HCT116 (cell line): ENCODE results near the gene KIF26A. TPM values are rescaled to one million over a fixed set of nuclear protein-coding genes. Genes with fewer than 3 reads are reported as not detected.

ENCODE experiments used
- ATAC-seq: fragments of 200-7000 bp; cut with Tn5 transposase; 2 replicates; pipeline ENCODE4 v1.9.1; 2020; ENCODE audit warnings: mild to moderate bottlenecking, moderate library complexity
- BruUV-seq: library from RNA; stranded (reverse); fragments of 400-500 nt; replicated peaks from 2 replicates; lab custom pipeline; 2021; lab: Mats Ljungman, UMichigan
- CTCF ChIA-PET: fragments of 300-600 bp; sonication (Branson Sonifier 250); formaldehyde crosslinking; loops from one replicate; lab custom pipeline; 2021; ENCODE audit warnings: antibody characterized with exemption; lab: Charles Lee
- POLR2A ChIA-PET: fragments of 300-600, 350-600 bp; sonication (Branson Sonifier 250); formaldehyde crosslinking; loops from one replicate; lab custom pipeline; 2021; ENCODE audit warnings: antibody characterized with exemption; lab: Charles Lee
- RAD21 ChIA-PET, 2 experiments: fragments of 300-600 bp; sonication (Branson Sonifier 250); formaldehyde crosslinking; loops; one replicate each; lab custom pipeline; 2023; ENCODE audit warnings: low total read pairs in 2 of 2; ENCODE audit not compliant: uncharacterized antibody in 2 of 2, unreplicated experiment in 2 of 2, low non-redundant PET in 1 of 2; lab: Charles Lee
- DNase-seq: peaks from one replicate; pipeline ENCODE4 v3.0.0-alpha.2; 2010; ENCODE audit warnings: low read depth, low spot score
- H2AFZ ChIP-seq: fragments of 200-600 bp; shearing (Covaris generic), sonication (generic); 2 replicates; pipeline ENCODE4 v1.6.1; 2017; ENCODE audit warnings: low read depth, mixed run types, mixed read lengths, antibody characterized with exemption, low read length; ENCODE audit not compliant: poor library complexity, severe bottlenecking
- H3K27ac ChIP-seq: 2 replicates; pipeline ENCODE4 v1.5.1; 2012; ENCODE audit warnings: low read depth, low read length
- H3K27me3 ChIP-seq: fragments of 200-600 bp; sonication (generic); 2 replicates; pipeline ENCODE4 v1.6.1; 2016; ENCODE audit warnings: mixed run types, low read length, mixed read lengths; ENCODE audit not compliant: insufficient read depth
- H3K36me3 ChIP-seq, 2 experiments: fragments of 200-500 bp in 1 of 2; fragments of 200-600 bp in 1 of 2; sonication (Bioruptor generic) in 1 of 2; sonication (generic) in 1 of 2; 2 replicates each; pipeline versions ENCODE4 v1.5.1 to v1.6.1; 2014 to 2016; ENCODE audit warnings: low read length in 2 of 2, inconsistent platforms in 1 of 2, mixed read lengths in 1 of 2, mixed run types in 1 of 2; ENCODE audit not compliant: insufficient read depth in 2 of 2, control insufficient read depth in 1 of 2
- H3K4me1 ChIP-seq, 2 experiments: fragments of 200-600 bp in 1 of 2; sonication (generic) in 1 of 2; 2 replicates each; pipeline versions ENCODE4 v1.5.1 to v1.6.1; 2012 to 2017; ENCODE audit warnings: low read length in 2 of 2, inconsistent platforms in 1 of 2, mild to moderate bottlenecking in 1 of 2, mixed read lengths in 1 of 2, mixed run types in 1 of 2, moderate library complexity in 1 of 2; ENCODE audit not compliant: insufficient read depth in 2 of 2, control insufficient read depth in 1 of 2
- H3K4me2 ChIP-seq: fragments of 200-600 bp; sonication (generic); 2 replicates; pipeline ENCODE4 v1.6.1; 2017; ENCODE audit warnings: mixed run types, low read length, mixed read lengths
- H3K4me3 ChIP-seq, 2 experiments: fragments of 200-600 bp in 1 of 2; sonication (generic) in 1 of 2; replicated peaks in 1 of 2; 2 replicates each; pipeline ENCODE4 v1.5.1; 2011 to 2016; ENCODE audit warnings: low read length in 2 of 2, control low read depth in 1 of 2, low read depth in 1 of 2, mild to moderate bottlenecking in 1 of 2, mixed read lengths in 1 of 2, mixed run types in 1 of 2
- H3K79me2 ChIP-seq: fragments of 200-600 bp; sonication (generic); 2 replicates; pipeline ENCODE4 v1.6.1; 2017; ENCODE audit warnings: mild to moderate bottlenecking, mixed run types, low read length, moderate library complexity, mixed read lengths; ENCODE audit not compliant: insufficient read depth
- H3K9ac ChIP-seq: fragments of 200-600 bp; sonication (generic); 2 replicates; pipeline ENCODE4 v1.6.1; 2016; ENCODE audit warnings: low read length, mixed read lengths
- H3K9me2 ChIP-seq: fragments of 200-600 bp; sonication (generic), shearing (Covaris generic); 2 replicates; pipeline ENCODE4 v1.6.1; 2017; ENCODE audit warnings: mixed run types, mild to moderate bottlenecking, moderate library complexity; ENCODE audit not compliant: insufficient read depth
- H3K9me3 ChIP-seq, 2 experiments: fragments of 200-500 bp in 1 of 2; fragments of 200-600 bp in 1 of 2; sonication (Bioruptor generic) in 1 of 2; sonication (generic) in 1 of 2; 2 replicates each; pipeline ENCODE4 v1.6.1; 2014 to 2017; ENCODE audit warnings: low read length in 2 of 2, mixed read lengths in 2 of 2, inconsistent platforms in 1 of 2, low read depth in 1 of 2, mild to moderate bottlenecking in 1 of 2, mixed run types in 1 of 2, moderate library complexity in 1 of 2; ENCODE audit not compliant: control insufficient read depth in 1 of 2, insufficient read depth in 1 of 2
- H4K20me1 ChIP-seq: fragments of 200-600 bp; sonication (generic), shearing (Covaris generic); 2 replicates; pipeline ENCODE4 v1.6.1; 2017; ENCODE audit warnings: mixed run types, mild to moderate bottlenecking, moderate library complexity; ENCODE audit not compliant: insufficient read depth
- POLR2A ChIP-seq: IDR thresholded peaks from 2 replicates; pipeline ENCODE4 v1.7.0; 2011; ENCODE audit warnings: borderline replicate concordance; ENCODE audit not compliant: insufficient read depth, insufficient read length; ENCODE audit errors: extremely low read depth
- POLR2AphosphoS5 ChIP-seq: IDR thresholded peaks from 2 replicates; pipeline ENCODE4 v1.6.1; 2011; ENCODE audit warnings: mild to moderate bottlenecking, low read depth, low read length, moderate library complexity
- TCF7L2 ChIP-seq: IDR thresholded peaks from 2 replicates; pipeline ENCODE4 v1.7.0; 2011; ENCODE audit warnings: borderline replicate concordance, inconsistent platforms; ENCODE audit not compliant: insufficient read depth, insufficient read length; ENCODE audit errors: extremely low read depth
- YY1 ChIP-seq: IDR thresholded peaks from 2 replicates; pipeline ENCODE4 v1.6.1; 2011; ENCODE audit warnings: low read length, low read depth, moderate library complexity, mild to moderate bottlenecking; ENCODE audit not compliant: insufficient replicate concordance; ENCODE audit errors: extremely low read depth
- intact Hi-C: fragments of 100-400 bp; cut with micrococcal nuclease; formaldehyde crosslinking; loops from 2 replicates; pipeline ENCODE4 v1.10.0; 2022
- total RNA-seq: library from RNA; stranded (reverse); gene quantifications from one replicate; pipeline ENCODE4 v1.2.1, GENCODE V29; 2021; ENCODE audit not compliant: unreplicated experiment
- TF ChIP-seq, protein P1 (sequence below), 3 experiments: fragments of 200-600 bp in 1 of 3; sonication (generic) in 1 of 3; IDR thresholded peaks in 2 of 3; conservative IDR thresholded peaks in 1 of 3; 2 replicates each; pipeline ENCODE4 v1.5.1; 2012 to 2017; ENCODE audit warnings: low read depth in 2 of 3, low read length in 2 of 3, antibody characterized with exemption in 1 of 3, borderline replicate concordance in 1 of 3, control low read depth in 1 of 3, mild to moderate bottlenecking in 1 of 3, mixed read lengths in 1 of 3, mixed run types in 1 of 3, moderate library complexity in 1 of 3; ENCODE audit not compliant: insufficient read depth in 1 of 3

The KIF26A gene
- total RNA-seq, 1 experiment from 2014 or later = 10.2 TPM

DNA sequence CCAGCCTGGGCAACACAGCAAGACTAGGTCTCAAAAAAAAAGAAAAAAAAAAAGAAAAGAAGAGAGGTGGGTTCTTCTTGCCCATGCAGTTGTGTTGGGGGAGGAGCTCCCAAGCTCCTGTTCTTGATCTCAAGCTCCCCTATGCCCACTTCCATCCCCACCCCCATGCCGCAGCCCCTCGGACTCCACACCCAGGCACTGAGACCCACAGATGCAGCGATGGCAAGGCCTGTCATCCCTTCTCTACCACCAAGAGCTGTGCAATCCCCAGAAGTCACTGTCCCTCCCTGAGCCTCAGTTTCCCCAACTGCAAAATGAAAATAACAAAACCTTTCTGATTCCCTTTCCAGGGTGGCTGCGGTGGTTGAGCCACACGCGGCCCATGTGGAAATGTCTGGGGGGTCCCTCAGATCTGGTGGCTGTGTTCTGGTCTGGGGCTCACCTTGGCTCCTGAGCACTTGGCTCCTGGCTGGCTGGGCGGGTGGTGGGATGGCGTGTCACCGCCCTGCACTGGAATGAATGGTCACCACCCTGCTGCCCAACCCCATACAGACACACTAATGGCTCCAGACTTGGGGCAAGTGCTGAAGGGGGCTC, 22.6 kb upstream of the KIF26A start (continued):
- TF ChIP-seq, protein P1, sequence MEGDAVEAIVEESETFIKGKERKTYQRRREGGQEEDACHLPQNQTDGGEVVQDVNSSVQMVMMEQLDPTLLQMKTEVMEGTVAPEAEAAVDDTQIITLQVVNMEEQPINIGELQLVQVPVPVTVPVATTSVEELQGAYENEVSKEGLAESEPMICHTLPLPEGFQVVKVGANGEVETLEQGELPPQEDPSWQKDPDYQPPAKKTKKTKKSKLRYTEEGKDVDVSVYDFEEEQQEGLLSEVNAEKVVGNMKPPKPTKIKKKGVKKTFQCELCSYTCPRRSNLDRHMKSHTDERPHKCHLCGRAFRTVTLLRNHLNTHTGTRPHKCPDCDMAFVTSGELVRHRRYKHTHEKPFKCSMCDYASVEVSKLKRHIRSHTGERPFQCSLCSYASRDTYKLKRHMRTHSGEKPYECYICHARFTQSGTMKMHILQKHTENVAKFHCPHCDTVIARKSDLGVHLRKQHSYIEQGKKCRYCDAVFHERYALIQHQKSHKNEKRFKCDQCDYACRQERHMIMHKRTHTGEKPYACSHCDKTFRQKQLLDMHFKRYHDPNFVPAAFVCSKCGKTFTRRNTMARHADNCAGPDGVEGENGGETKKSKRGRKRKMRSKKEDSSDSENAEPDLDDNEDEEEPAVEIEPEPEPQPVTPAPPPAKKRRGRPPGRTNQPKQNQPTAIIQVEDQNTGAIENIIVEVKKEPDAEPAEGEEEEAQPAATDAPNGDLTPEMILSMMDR (IDR thresholded peaks at IDR 0.05 in 2 of 3, conservative IDR thresholded peaks at IDR 0.05 in 1 of 3; ENCODE audit: borderline replicate concordance in 1 of 3, insufficient read depth in 1 of 3, low read depth in 2 of 3, low read length in 2 of 3) = no peak
- no peak for TF ChIP-seq POLR2AphosphoS5
- TF ChIP-seq, all 23 proteins: peak for 0

DNA sequence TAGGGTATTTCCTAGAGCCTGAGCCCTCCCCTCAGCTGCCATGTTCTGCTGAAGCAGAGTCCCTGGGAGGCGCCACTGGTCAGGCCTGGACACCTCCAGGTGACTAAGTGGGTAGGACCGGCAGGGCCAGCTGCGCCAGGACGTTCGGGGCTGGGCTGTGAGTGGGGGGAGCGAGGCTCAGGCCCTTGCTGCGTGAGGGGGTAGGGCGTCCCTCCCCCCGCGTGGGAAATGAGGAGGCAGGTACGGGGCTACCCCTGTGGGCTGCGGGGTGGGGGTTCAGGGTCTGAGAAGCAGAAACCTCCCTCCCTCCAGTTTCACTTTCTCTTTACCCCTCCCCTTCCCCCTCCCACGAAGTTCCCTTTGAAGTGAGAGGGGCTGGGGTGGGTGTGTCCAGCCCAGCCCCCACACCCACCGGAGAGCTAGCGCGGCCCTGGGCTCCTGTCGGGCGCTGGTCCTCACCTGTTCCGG, 22.1 kb upstream of the KIF26A start:
- Histone ChIP-seq H3K27ac (peak overlapping the region; percentile 81), H2AFZ (no peak overlapping the region)

More for the DNA sequence above, 22.1 kb upstream of the KIF26A start:
- peaks cover 24 to 63% of the 10 kb centered on the region in 2 experiments; a peak in 3 of 4 replicates for H3K4me1 ChIP-seq
- DNase-seq (no peak), ATAC-seq (peak; percentile 46)
- H4K20me1 ChIP-seq = no peaks in the 10 kb centered on the region
- H3K9me3 ChIP-seq = no peaks in the 10 kb centered on the region
- no peaks in the 10 kb centered on the region for H3K79me2 ChIP-seq
- RAD21 ChIA-PET = no interaction called here
- POLR2A ChIA-PET = no interaction called here
- no peak for TF ChIP-seq POLR2A
- peak; percentile 15; the same call in 1 of the 2 replicates for TF ChIP-seq POLR2AphosphoS5
- peak; percentile 58 for TF ChIP-seq YY1
- TF ChIP-seq TCF7L2 = peak; percentile 75
- no peaks in the 10 kb centered on the region for H3K9me2 ChIP-seq
- intact Hi-C loops = no loop called here
- no peaks in the 10 kb centered on the region for H3K27me3 ChIP-seq
- peak overlapping the region; percentile 48 to 82 for H3K4me3 ChIP-seq
- H3K9ac ChIP-seq = peak overlapping the region; percentile 82
- no peaks in the 10 kb centered on the region for H3K36me3 ChIP-seq
- H3K4me2 ChIP-seq = peak overlapping the region; percentile 92
- no TSS peak for BruUV-seq
- CTCF ChIA-PET = interaction anchor here (1.0 to 2.2 kb wide), 5 partner anchors 10 to 31 kb away, joined by 3 to 8 read pairs (median 3); no protein-coding TSS in a partner anchor
